Measurements from ENCODE around the gene NDUFA9.

GRCh38 chr12:4615667-4616066 lies 33.2 kb upstream of the NDUFA9 start:
- TF ChIP-seq POLR2A (IDR thresholded peaks at IDR 0.05; ENCODE audit: low read depth) (no peak), CTCF (IDR thresholded peaks at IDR 0.05) (no peak)
